ENCODE results near the gene MTM1.

The MTM1 gene

GRCh38 chrX:150573106-150573505 is 4.7 kb downstream of the MTM1 start:
- TF ChIP-seq TAF1 (IDR thresholded peaks at IDR 0.05; ENCODE audit: borderline replicate concordance, insufficient read depth, low read length) = no peak
- TF ChIP-seq FOXP2 (optimal IDR thresholded peaks at IDR 0.05; ENCODE audit: borderline replicate concordance, extremely low read depth, extremely low read length, insufficient read depth) = no peak

- TF ChIP-seq FOXP2 (optimal IDR thresholded peaks at IDR 0.05; ENCODE audit: borderline replicate concordance, extremely low read depth, extremely low read length, insufficient read depth) (no peak), SIN3A (IDR thresholded peaks at IDR 0.05; ENCODE audit: borderline replicate concordance, insufficient read depth, low read length) (no peak), POLR2AphosphoS5 (IDR thresholded peaks at IDR 0.05; ENCODE audit: low read depth, low read length) (no peak), TAF1 (IDR thresholded peaks at IDR 0.05; ENCODE audit: borderline replicate concordance, insufficient read depth, low read length) (no peak)
- TF ChIP-seq, protein P1, sequence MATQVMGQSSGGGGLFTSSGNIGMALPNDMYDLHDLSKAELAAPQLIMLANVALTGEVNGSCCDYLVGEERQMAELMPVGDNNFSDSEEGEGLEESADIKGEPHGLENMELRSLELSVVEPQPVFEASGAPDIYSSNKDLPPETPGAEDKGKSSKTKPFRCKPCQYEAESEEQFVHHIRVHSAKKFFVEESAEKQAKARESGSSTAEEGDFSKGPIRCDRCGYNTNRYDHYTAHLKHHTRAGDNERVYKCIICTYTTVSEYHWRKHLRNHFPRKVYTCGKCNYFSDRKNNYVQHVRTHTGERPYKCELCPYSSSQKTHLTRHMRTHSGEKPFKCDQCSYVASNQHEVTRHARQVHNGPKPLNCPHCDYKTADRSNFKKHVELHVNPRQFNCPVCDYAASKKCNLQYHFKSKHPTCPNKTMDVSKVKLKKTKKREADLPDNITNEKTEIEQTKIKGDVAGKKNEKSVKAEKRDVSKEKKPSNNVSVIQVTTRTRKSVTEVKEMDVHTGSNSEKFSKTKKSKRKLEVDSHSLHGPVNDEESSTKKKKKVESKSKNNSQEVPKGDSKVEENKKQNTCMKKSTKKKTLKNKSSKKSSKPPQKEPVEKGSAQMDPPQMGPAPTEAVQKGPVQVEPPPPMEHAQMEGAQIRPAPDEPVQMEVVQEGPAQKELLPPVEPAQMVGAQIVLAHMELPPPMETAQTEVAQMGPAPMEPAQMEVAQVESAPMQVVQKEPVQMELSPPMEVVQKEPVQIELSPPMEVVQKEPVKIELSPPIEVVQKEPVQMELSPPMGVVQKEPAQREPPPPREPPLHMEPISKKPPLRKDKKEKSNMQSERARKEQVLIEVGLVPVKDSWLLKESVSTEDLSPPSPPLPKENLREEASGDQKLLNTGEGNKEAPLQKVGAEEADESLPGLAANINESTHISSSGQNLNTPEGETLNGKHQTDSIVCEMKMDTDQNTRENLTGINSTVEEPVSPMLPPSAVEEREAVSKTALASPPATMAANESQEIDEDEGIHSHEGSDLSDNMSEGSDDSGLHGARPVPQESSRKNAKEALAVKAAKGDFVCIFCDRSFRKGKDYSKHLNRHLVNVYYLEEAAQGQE (IDR thresholded peaks at IDR 0.05; ENCODE audit: insufficient read depth in 1 of 2, low read depth in 2 of 2, low read length in 2 of 2) = no peak
Observed at GRCh38 chrX:150573702-150574101, 5.3 kb downstream of the MTM1 start.

DNA sequence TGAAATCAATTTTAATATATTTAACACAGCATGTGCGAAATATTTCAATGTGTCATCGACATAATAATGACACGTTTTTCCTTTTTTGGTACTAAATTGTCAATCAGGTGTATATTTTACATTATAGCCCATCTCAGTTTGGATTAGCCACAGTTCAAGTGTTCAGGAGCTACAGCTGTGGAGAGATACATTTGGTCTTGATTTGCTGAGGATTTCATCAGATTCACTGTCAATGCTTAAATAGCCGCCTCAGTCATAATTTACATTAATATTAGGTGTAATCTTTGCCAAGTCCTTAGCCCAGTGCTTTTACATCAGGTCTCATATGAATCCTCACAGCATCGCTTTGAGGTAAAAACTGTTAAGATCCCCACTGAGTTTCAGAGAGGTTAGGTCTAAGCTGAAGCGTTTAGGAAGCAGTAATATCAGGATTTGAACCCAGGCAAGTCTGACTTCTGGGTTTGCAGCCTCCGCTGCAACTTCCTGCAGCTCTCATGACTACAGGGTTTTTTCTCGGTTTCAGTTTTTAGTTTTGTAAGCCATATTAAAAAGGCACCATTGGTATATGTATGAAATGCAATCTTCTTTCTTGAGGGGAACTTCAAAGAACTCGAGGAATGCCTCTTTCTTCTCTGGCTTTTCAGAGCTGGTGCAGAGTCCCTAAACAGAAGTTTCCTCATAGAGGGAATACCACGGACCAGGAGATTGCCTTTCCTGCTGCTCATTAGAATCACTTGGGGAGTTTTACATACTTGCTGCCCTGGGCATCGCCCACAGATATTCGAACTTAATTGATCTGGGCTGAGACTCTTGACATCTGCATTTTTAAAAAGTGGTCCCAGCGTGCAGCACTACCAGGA is 6.4 kb downstream of the MTM1 start:
- TF ChIP-seq TAF1 (IDR thresholded peaks at IDR 0.05; ENCODE audit: borderline replicate concordance, insufficient read depth, low read length) (no peak), POLR2AphosphoS5 (IDR thresholded peaks at IDR 0.05; ENCODE audit: low read depth, low read length) (no peak), SIN3A (IDR thresholded peaks at IDR 0.05; ENCODE audit: borderline replicate concordance, insufficient read depth, low read length) (no peak), FOXP2 (optimal IDR thresholded peaks at IDR 0.05; ENCODE audit: borderline replicate concordance, extremely low read depth, extremely low read length, insufficient read depth) (no peak)
- TF ChIP-seq, protein P1 (IDR thresholded peaks at IDR 0.05; ENCODE audit: insufficient read depth in 1 of 2, low read depth in 2 of 2, low read length in 2 of 2) = no peak

- TF ChIP-seq FOXP2 (optimal IDR thresholded peaks at IDR 0.05; ENCODE audit: borderline replicate concordance, extremely low read depth, extremely low read length, insufficient read depth) (no peak), SIN3A (IDR thresholded peaks at IDR 0.05; ENCODE audit: borderline replicate concordance, insufficient read depth, low read length) (no peak), POLR2AphosphoS5 (IDR thresholded peaks at IDR 0.05; ENCODE audit: low read depth, low read length) (no peak), TAF1 (IDR thresholded peaks at IDR 0.05; ENCODE audit: borderline replicate concordance, insufficient read depth, low read length) (no peak)
- TF ChIP-seq, protein P1 (IDR thresholded peaks at IDR 0.05; ENCODE audit: insufficient read depth in 1 of 2, low read depth in 2 of 2, low read length in 2 of 2) = no peak
Observed at GRCh38 chrX:150575419-150575814, 7.0 kb downstream of the MTM1 start.

DNA sequence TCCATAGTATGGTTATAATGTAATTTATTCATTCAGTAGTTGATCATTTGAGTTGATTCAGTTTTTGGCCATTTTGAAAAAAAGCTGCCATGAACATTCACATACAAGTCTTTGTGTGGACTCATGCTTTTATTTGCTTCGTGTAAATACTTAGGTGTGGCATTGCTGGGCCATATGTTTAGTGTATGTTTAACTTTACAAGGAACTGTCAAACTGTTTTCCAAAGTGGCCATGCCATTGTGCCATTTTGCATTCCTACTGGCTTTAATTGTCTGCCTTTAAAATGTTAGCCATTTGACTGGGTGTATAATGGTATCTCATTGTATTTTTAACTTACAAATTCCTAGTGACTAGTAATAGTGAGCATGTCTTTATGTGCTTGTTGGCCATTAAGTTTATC is 8.8 kb downstream of the MTM1 start:
- TF ChIP-seq POLR2AphosphoS5 (IDR thresholded peaks at IDR 0.05; ENCODE audit: low read depth, low read length) = no peak
- TF ChIP-seq, protein P1 (IDR thresholded peaks at IDR 0.05; ENCODE audit: insufficient read depth in 1 of 2, low read depth in 2 of 2, low read length in 2 of 2) = no peak
- no peak for TF ChIP-seq TAF1 (IDR thresholded peaks at IDR 0.05; ENCODE audit: borderline replicate concordance, insufficient read depth, low read length)
- no peak for TF ChIP-seq SIN3A (IDR thresholded peaks at IDR 0.05; ENCODE audit: borderline replicate concordance, insufficient read depth, low read length)
- TF ChIP-seq FOXP2 (optimal IDR thresholded peaks at IDR 0.05; ENCODE audit: borderline replicate concordance, extremely low read depth, extremely low read length, insufficient read depth) = no peak

Measured in PFSK-1 (cell line).